Tibial nerve (tissue), 4 donors: ENCODE measurements around the gene EXOC2. TPM values are rescaled to one million over a fixed set of nuclear protein-coding genes. Genes with fewer than 3 reads are reported as not detected.

Experiments used
- DNase-seq, 2 donors: peaks; one replicate each; pipeline ENCODE4 v3.0.0-alpha.2; 2019; ENCODE audit warnings: low spot score in 2 of 2
- H3K27ac ChIP-seq, 4 donors: fragments of 200-600 bp; sonication (generic) in 3 of 4; one replicate each; pipeline ENCODE4 v1.5.1; 2017 to 2019; ENCODE audit warnings: mild to moderate bottlenecking in 1 of 4
- H3K27me3 ChIP-seq, 2 donors: fragments of 200-600 bp; sonication (generic) in 1 of 2; one replicate each; pipeline versions ENCODE4 v1.5.1 to v1.6.0; 2017 to 2019
- H3K36me3 ChIP-seq, 3 donors: fragments of 200-600 bp; sonication (generic); one replicate each; pipeline ENCODE4 v1.5.1; 2018 to 2019
- H3K4me1 ChIP-seq, 4 donors: fragments of 200-600 bp; sonication (generic) in 3 of 4; one replicate each; pipeline ENCODE4 v1.5.1; 2017 to 2019
- H3K4me3 ChIP-seq, 4 donors: fragments of 200-600 bp; sonication (generic) in 3 of 4; one replicate each; pipeline ENCODE4 v1.5.1; 2017 to 2019; ENCODE audit warnings: mild to moderate bottlenecking in 1 of 4, moderate library complexity in 1 of 4
- H3K9me3 ChIP-seq, 4 donors: fragments of 200-600 bp; sonication (generic) in 3 of 4; one replicate each; pipeline ENCODE4 v1.5.1; 2017 to 2019
- EP300 ChIP-seq, 2 donors: sonication (generic); formaldehyde crosslinking; IDR thresholded peaks; one replicate each; pipeline ENCODE4 v1.6.1; 2017; ENCODE audit warnings: antibody characterized with exemption in 2 of 2, mild to moderate bottlenecking in 1 of 2
- POLR2A ChIP-seq, 2 donors: fragments of 450-650 bp; IDR thresholded peaks; one replicate each; pipeline ENCODE4 v1.6.1; 2017; ENCODE audit warnings: antibody characterized with exemption in 2 of 2, mild to moderate bottlenecking in 2 of 2, moderate library complexity in 2 of 2
- WGBS, 2 donors: methylation state at CpG; one replicate each; pipeline ENCODE4 v1.1.5; 2018; 5-methylcytosine and 5-hydroxymethylcytosine counted together
- total RNA-seq, 4 donors: library from RNA; depleted of rRNA; stranded (reverse); fragments of >200 nt; gene quantifications; one replicate each; pipeline ENCODE4 v1.1.0, GENCODE V29; 2016
- TF ChIP-seq, protein P1 (sequence below), 5 experiments: fragments of 200-600 bp in 3 of 5; fragments of 450-650 bp in 2 of 5; sonication (generic) in 3 of 5; IDR thresholded peaks; one replicate each; pipeline ENCODE4 v1.5.1; 2016 to 2019; ENCODE audit warnings: antibody characterized with exemption in 5 of 5, mild to moderate bottlenecking in 3 of 5, moderate library complexity in 2 of 5

EXOC2 gene
- total RNA-seq, 4 donors from 2014 or later: 20.8 to 30.0 (median 24.1) TPM

DNA sequence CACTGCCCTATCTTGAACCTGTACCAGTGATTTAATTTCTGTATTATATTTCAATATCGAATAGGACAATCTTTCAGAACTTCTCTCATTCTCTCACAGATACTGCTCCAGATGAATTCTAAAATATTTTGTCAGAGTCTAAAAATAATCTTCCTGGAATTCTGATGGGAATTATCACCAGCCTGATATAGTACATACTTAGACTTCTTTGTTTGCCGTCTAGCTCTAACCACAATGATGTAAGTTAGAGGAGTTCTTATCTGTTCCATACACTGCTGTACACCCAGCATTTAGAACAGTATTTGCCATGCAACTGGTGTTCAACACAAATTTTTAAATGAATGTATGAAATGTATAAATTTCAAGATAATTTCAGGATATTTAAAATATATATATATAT lies 34.7 kb downstream of the EXOC2 start:
- H3K27ac ChIP-seq: no peak overlapping the region
- no peak overlapping the region for H3K4me3 ChIP-seq
- peaks cover 0 to 17% (median 2%) of the 10 kb centered on the region in 4 donors for H3K9me3 ChIP-seq
- H3K27me3 ChIP-seq: no peaks in the 10 kb centered on the region
- WGBS, 2 donors: 23 to 27% methylated on average over 2 of the region's 2 CpGs
- TF ChIP-seq, protein P1, sequence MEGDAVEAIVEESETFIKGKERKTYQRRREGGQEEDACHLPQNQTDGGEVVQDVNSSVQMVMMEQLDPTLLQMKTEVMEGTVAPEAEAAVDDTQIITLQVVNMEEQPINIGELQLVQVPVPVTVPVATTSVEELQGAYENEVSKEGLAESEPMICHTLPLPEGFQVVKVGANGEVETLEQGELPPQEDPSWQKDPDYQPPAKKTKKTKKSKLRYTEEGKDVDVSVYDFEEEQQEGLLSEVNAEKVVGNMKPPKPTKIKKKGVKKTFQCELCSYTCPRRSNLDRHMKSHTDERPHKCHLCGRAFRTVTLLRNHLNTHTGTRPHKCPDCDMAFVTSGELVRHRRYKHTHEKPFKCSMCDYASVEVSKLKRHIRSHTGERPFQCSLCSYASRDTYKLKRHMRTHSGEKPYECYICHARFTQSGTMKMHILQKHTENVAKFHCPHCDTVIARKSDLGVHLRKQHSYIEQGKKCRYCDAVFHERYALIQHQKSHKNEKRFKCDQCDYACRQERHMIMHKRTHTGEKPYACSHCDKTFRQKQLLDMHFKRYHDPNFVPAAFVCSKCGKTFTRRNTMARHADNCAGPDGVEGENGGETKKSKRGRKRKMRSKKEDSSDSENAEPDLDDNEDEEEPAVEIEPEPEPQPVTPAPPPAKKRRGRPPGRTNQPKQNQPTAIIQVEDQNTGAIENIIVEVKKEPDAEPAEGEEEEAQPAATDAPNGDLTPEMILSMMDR (IDR thresholded peaks at IDR 0.05): no peak
- TF ChIP-seq EP300 (IDR thresholded peaks at IDR 0.05) (no peak), POLR2A (IDR thresholded peaks at IDR 0.05) (no peak)
- H3K4me1 ChIP-seq: peaks cover 0 to 28% (median 10%) of the 10 kb centered on the region in 4 donors
- DNase-seq: no peak
- peaks cover 0 to 24% (median 0%) of the 10 kb centered on the region in 3 donors for H3K36me3 ChIP-seq

DNA sequence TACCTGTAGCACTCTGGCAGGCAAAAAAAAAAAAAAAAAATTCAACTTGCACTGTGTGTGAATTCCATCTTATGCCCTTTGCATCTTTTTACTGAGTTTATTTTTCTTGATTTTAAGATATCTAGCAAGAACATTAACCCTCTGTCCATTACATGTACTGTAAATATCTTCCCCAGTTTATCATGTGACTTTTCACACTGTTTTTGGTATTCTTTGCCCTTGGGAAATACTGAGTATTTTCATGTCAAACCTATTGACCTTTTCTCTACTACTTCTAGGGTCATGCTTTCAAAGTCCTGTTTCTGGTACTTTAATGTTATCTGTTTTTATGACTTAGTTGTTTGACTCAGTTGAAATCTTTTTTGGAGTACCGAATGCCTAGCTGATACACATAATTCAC lies 35.2 kb downstream of the EXOC2 start:
- H3K4me1 ChIP-seq: peaks cover 0 to 28% (median 10%) of the 10 kb centered on the region in 4 donors
- DNase-seq: no peak
- H3K27me3 ChIP-seq: no peaks in the 10 kb centered on the region
- no peak for TF ChIP-seq EP300 (IDR thresholded peaks at IDR 0.05)
- TF ChIP-seq POLR2A (IDR thresholded peaks at IDR 0.05): no peak
- TF ChIP-seq, protein P1 (IDR thresholded peaks at IDR 0.05): no peak
- peaks cover 0 to 17% (median 2%) of the 10 kb centered on the region in 4 donors for H3K9me3 ChIP-seq
- WGBS, 2 donors: 32 to 43% methylated on average over 1 of the region's 1 CpG
- H3K36me3 ChIP-seq: peaks cover 0 to 24% (median 0%) of the 10 kb centered on the region in 3 donors
- H3K4me3 ChIP-seq: no peak overlapping the region
- no peak overlapping the region for H3K27ac ChIP-seq

DNA sequence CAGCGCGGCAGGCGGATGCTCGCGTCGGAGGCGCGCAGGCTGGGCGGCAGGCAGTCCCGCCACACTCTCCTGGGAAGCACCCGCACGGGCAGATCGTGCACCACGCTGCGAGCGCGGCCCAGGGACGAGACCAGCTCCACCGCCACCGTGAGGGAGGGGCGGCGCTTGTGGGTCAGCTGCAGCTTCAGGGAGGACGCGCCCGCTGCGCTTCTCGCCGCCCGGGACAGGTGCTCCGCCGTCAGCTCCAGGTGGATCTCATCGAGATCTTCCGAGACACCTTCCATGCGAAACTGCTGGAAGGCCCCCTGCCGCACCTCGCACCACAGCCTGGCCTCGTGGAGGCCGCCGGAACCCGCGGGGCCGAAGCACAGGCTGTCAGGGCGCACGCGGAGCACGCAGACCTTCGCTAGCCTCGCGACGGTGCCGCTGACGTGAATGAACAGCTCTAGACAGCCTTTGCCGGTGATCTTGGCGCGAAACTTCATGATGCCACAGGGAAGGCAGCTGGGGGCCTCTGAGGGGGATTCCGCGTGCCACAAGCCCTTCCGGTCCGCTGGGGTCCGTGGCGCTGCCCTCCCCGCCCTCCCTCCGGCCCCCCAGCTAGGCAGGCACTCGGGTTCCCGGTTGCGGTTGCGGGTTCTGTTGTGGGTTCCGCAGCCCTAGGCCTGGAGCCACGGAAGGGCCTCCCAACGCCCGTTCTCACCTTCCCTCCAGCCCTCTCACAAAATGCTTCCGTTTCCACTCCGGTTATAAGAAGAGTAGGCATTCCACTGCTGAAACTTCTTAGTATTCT lies 36.3 kb downstream of the EXOC2 start, which contains the start of gene HUS1B:
HUS1B (minus strand) TSS at position 641 of the 793 bp plus-strand sequence; CDS start at position 485, 156 bp downstream.
- TF ChIP-seq, protein P1 (IDR thresholded peaks at IDR 0.05): no peak
- TF ChIP-seq EP300 (IDR thresholded peaks at IDR 0.05): no peak
- TF ChIP-seq POLR2A (IDR thresholded peaks at IDR 0.05): no peak
- no peak within 1 kb of the TSS for H3K4me3 ChIP-seq
- peaks cover 0 to 17% (median 2%) of the 10 kb centered on the region in 4 donors for H3K9me3 ChIP-seq
- H3K36me3 ChIP-seq: peaks cover 0 to 24% (median 0%) of the 10 kb centered on the region in 3 donors
- DNase-seq: no peak
- no peak within 1 kb of the TSS for H3K27ac ChIP-seq
- peaks cover 0 to 28% (median 10%) of the 10 kb centered on the region in 4 donors for H3K4me1 ChIP-seq
- H3K27me3 ChIP-seq: no peaks in the 10 kb centered on the region
- WGBS, 2 donors: 97 to 98% methylated on average over 71 to 72 of the region's 73 CpGs

DNA sequence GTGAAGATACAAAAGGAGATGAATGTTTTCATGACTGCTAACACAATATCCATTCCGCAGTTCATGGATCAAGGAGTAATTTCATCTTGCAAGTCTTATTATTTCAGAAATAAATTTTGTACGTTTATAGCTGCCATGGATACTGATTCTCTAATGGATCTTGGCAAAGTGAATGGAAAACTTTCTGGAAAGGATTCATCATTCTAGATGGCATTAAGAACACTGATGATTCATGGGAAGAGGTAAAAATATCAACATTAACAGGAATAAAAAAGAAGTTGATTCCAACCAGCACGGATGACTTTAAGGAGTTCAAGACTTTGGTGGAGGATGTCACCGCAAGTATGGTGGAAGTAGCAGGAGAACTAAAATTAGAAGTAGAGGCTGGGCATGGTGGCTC lies 38.8 kb downstream of the EXOC2 start:
- no peaks in the 10 kb centered on the region for H3K27me3 ChIP-seq
- H3K9me3 ChIP-seq: peaks cover 0 to 17% (median 2%) of the 10 kb centered on the region in 4 donors
- peaks cover 0 to 24% (median 0%) of the 10 kb centered on the region in 3 donors for H3K36me3 ChIP-seq
- TF ChIP-seq EP300 (IDR thresholded peaks at IDR 0.05) (no peak), POLR2A (IDR thresholded peaks at IDR 0.05) (no peak)
- TF ChIP-seq, protein P1 (IDR thresholded peaks at IDR 0.05): no peak
- WGBS, 2 donors: 80 to 83% methylated on average over 4 of the region's 4 CpGs
- H3K4me3 ChIP-seq: no peak overlapping the region
- peaks cover 0 to 17% (median 4%) of the 10 kb centered on the region in 4 donors for H3K4me1 ChIP-seq
- DNase-seq: no peak
- no peak overlapping the region for H3K27ac ChIP-seq

DNA sequence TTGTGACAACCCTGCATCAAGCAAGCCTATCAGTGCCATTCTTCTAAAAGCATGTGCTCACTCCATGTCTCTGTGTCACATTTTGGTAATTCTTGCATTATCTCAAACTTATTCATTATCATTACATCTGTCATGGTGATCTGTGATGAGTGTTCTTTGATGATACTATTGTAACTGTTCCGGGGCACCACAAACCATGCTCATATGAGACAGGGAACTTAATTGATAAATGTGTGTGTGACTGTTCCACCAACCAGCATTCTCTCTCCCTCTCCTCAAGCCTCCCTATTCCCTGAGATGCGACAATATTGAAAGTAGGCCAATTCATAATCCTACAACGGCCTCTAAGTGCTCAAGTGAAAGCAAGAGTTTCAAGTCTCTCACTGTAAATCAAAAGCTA lies 40.1 kb downstream of the EXOC2 start:
- Histone ChIP-seq H3K4me3 (no peak overlapping the region), H3K9me3 (peaks cover 0 to 17% (median 2%) of the 10 kb centered on the region in 4 donors), H3K36me3 (peaks cover 0 to 24% (median 0%) of the 10 kb centered on the region in 3 donors), H3K4me1 (peaks cover 0 to 6% (median 3%) of the 10 kb centered on the region in 4 donors), H3K27ac (no peak overlapping the region), H3K27me3 (no peaks in the 10 kb centered on the region)
- no peak for TF ChIP-seq POLR2A (IDR thresholded peaks at IDR 0.05)
- WGBS, 2 donors: 85 to 87% methylated on average over 3 of the region's 3 CpGs
- DNase-seq: no peak
